Measurements from ENCODE around the gene CD38.
"Not testable (repeated sequence)": the region's sequence is repeated elsewhere in the genome, so short reads cannot be mapped to it uniquely, and the experiment has no call there.

The CD38 gene

GRCh38 chr4:15762460-15762859 lies 15.7 kb upstream of the CD38 start:
- DNase-seq (ENCODE audit: low read depth): not testable (repeated sequence)

GRCh38 chr4:15765391-15765790 lies 12.7 kb upstream of the CD38 start:
- no peak for DNase-seq (ENCODE audit: low read depth)

GRCh38 chr4:15765910-15766697 lies 12.0 kb upstream of the CD38 start:
- DNase-seq (ENCODE audit: low read depth): no peak

GRCh38 chr4:15766821-15767220 lies 11.3 kb upstream of the CD38 start:
- DNase-seq (ENCODE audit: low read depth): no peak

- DNase-seq (ENCODE audit: low read depth): no peak
Measured at GRCh38 chr4:15769202-15769601, 8.9 kb upstream of the CD38 start.

- no peak for DNase-seq (ENCODE audit: low read depth)
Measured at GRCh38 chr4:15771216-15772058, 6.7 kb upstream of the CD38 start.

- no peak for DNase-seq (ENCODE audit: low read depth)
Measured at GRCh38 chr4:15774020-15774420, 4.1 kb upstream of the CD38 start.

GRCh38 chr4:15776871-15777648 lies 1.1 kb upstream of the CD38 start:
- no peak for DNase-seq (ENCODE audit: low read depth)

- DNase-seq (ENCODE audit: low read depth): no peak
Measured at GRCh38 chr4:15777697-15778288, 335 bp upstream of the CD38 start.

- no peak for DNase-seq (ENCODE audit: low read depth)
Measured at GRCh38 chr4:15779306-15779705, 1.2 kb downstream of the CD38 start.

GRCh38 chr4:15779809-15780208 lies 1.7 kb downstream of the CD38 start:
- DNase-seq (ENCODE audit: low read depth): no peak

- no peak for DNase-seq (ENCODE audit: low read depth)
Measured at GRCh38 chr4:15781427-15782095, 3.4 kb downstream of the CD38 start.

- DNase-seq (ENCODE audit: low read depth): no peak
Measured at GRCh38 chr4:15783676-15784075, 5.5 kb downstream of the CD38 start.

- no peak for DNase-seq (ENCODE audit: low read depth)
Measured at GRCh38 chr4:15784959-15785634, 7.0 kb downstream of the CD38 start.

- DNase-seq (ENCODE audit: low read depth): no peak
Measured at GRCh38 chr4:15786743-15787142, 8.6 kb downstream of the CD38 start.

- no peak for DNase-seq (ENCODE audit: low read depth)
Measured at GRCh38 chr4:15792974-15793373, 14.8 kb downstream of the CD38 start.

- DNase-seq (ENCODE audit: low read depth): no peak
Measured at GRCh38 chr4:15793506-15794363, 15.6 kb downstream of the CD38 start.

- DNase-seq (ENCODE audit: low read depth): no peak
Measured at GRCh38 chr4:15794426-15794825, 16.3 kb downstream of the CD38 start.

GRCh38 chr4:15794905-15795304 lies 16.8 kb downstream of the CD38 start:
- no peak for DNase-seq (ENCODE audit: low read depth)

GRCh38 chr4:15797320-15797719 lies 19.2 kb downstream of the CD38 start:
- DNase-seq (ENCODE audit: low read depth): no peak

Data from stimulated activated CD8-positive, alpha-beta memory T cell treated with anti-CD3 and anti-CD28 coated beads, Interleukin-7, amount 100 ng/mL, for 24 hours (primary cell).